Left ventricle myocardium superior (tissue), 1 donor: Measurements from ENCODE around the gene MED13L. TPM values are rescaled to one million over a fixed set of nuclear protein-coding genes. Genes with fewer than 3 reads are reported as not detected.
A peak's percentile ranks its signal among the peaks of the same experiment; 100 is the strongest.

ENCODE experiments used
- ATAC-seq: fragments of 200-7000 bp; cut with Tn5 transposase; one replicate; pipeline ENCODE4 v1.9.1; 2020; ENCODE audit warnings: mild to moderate bottlenecking, moderate library complexity
- DNase-seq: peaks from one replicate; pipeline ENCODE4 v3.0.0-alpha.2; 2020
- intact Hi-C: fragments of 100-400 bp; cut with micrococcal nuclease; formaldehyde crosslinking; loops from one replicate; pipeline ENCODE4 v1.11.0; 2022
- total RNA-seq: library from RNA; stranded (reverse); fragmentation: NEBNext Ultra II Directional; extraction: Animal tissue kit (Norgen Biotek cat#: 25700); gene quantifications from one replicate; pipeline ENCODE4 v1.2.1, GENCODE V29; 2021
- donor health status: DM: no; HTN: yes; CAD: no; lungs with severe emphysema.

MED13L gene
- total RNA-seq, 1 donor from 2014 or later: 64.0 TPM

DNA sequence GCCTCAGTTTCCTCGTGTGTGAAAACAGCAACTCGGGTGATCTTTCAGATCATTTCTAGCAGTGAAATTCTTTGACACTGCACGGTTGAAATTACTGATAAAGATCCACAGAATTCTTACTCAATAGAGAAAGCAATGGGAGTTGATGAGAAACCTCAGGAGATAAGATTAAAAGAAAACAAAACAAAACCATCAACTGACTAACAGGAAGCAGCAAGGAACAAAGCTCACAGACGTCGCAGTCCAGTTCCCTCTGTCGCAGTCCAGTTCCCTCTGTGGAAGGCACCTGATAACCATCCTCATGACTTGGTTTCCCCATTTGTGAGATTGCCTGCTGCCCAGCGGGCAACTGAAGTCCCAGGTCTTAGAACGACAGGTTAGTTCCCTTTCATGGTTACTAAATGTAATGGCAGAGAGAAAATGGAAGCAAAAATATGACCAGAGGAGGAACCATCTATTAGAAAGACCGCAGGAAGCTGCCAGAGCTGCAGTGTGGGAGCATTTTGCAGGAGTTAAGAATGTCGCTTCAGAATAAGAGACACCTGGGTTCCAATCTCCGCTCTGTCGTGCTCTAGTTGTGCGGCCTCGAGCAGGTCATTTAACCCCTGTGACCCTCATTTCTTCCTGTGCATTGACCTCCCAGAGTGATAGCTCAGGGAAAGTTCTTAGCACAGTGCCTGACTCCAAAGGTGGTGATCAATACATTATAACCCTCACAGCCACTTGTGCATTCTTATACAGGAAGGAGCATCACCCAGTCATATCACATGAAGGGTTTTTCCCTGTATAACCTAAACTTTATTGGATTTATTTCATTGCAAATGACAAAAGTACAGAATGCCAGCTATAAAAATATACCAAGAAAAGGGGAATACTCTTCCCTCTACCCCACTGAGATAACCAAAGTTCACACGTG, 5.1 kb upstream of the MED13L start:
- intact Hi-C loops: no loop called here
- ATAC-seq: no peak
- DNase-seq: no peak

DNA sequence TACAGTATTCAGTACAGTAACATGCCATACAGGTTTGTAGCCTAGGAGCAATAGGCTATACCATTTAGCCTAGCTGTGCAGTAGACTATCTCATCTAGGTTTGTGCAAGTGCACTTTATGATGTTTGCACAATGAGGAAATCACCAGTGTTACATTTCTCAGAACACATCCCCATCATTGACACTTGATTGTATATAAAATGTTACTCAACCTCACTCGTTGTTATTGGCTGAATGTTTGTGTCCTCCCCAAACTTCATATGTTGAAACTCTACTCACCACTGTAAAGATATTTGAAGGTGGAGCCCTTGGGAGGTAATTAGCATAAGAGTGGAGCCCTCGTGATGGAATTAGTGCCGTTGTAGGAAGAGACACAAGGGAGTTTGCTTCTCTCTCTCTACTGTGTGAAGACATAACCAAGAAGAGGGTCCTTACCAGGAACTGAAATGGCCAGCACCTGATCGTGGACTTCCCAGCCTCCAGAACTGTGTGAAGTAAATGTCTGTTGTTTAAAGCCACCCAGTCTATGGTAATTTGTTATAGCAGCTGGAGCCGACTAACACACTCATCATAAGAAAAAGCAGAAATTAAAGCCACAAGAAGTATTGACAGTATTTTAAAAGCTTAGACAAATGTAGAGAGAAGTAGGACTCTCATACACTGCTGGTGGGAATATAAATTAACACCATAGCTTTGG, 3.2 kb upstream of the MED13L start:
- DNase-seq: no peak
- intact Hi-C loops: no loop called here
- ATAC-seq: no peak

- DNase-seq (no peak), ATAC-seq (no peak)
- intact Hi-C loops: no loop called here
Observed at GRCh38 chr12:116278667-116279066, 1.2 kb upstream of the MED13L start.

- intact Hi-C loops: no loop called here
- ATAC-seq (no peak), DNase-seq (no peak)
Observed at GRCh38 chr12:116278279-116278626, 760 bp upstream of the MED13L start.

DNA sequence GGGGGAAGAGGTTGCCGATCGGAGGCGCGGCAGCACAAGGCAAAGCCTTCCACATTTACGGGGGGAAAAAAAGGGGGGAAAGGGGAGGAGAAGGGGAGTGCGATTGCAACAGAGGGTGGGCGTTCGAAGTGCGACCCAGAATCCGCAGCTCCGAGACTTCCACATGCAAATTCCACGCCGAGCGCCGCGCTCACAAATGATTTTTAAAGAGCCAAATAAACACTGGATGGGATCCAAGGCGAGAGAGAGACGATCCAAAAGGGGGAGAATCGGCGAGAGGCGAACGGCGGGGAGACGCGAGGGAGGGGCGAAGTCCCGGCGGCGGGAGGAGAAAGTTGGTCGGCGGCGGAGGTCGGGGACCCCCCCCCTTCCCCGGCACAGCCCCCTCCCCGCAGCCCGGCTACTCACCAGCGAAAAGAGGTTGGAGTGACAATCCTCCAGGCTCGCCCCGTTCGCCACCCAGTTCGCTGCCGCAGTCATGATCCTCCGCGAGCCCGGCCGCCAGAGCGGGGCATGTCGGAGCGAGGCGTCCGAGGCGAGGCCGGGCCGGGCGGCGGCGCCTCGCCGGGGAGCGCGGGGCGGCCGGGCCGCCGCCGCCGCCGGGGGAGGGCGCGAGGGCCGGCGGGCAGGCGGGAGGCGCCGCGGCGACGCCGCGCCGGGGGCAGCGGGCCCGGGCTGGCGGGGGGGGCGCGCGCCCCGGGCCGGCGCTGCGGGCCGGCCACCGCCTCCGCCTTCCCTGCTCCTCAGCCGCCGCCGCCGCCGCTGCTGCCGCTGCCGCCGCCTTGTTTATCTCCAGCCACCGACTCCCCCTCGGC, 634 bp downstream of the MED13L start:
- intact Hi-C loops: no loop called here
- ATAC-seq (peak; percentile 39), DNase-seq (peak; percentile 81)

DNA sequence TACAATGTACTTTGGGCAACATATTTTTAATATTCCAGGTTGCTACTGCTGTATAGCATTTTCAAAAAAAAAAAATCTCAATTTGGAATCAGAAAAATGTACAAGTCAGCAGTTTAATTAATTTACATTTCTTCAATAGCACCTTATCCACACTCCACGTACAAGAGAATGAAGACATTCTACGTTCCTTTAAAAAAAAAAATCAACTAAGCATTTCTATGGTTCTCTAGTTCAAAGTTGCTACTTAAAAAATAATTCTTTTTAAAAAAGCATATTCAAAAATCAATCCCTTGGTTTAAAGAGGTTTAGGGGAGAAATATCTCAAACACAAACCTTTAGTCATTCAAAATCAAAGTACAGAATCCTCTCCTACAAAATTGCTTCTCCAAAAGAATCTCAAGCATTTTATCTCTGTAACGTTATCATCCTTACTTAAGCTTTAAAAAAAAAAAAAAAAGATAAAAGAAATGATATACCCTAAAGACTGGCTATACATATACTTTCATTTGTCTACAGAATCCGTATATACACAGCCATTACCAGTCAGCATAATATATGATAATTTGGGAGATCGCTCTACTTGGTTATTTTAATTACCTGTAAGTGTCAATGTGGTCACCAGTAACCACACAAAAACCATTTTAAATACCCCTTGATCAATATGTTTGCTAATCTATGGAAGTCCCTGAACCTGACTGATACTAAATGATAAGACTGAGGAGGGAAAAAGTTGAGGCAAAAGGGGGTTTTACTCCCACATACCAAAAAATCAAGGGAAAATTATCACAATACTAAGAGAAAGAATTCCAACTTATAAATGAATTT, 2.7 kb downstream of the MED13L start:
- ATAC-seq (no peak), DNase-seq (no peak)
- intact Hi-C loops: no loop called here

- ATAC-seq (no peak), DNase-seq (no peak)
- intact Hi-C loops: no loop called here
Observed at GRCh38 chr12:116273813-116274550, 3.5 kb downstream of the MED13L start.

DNA sequence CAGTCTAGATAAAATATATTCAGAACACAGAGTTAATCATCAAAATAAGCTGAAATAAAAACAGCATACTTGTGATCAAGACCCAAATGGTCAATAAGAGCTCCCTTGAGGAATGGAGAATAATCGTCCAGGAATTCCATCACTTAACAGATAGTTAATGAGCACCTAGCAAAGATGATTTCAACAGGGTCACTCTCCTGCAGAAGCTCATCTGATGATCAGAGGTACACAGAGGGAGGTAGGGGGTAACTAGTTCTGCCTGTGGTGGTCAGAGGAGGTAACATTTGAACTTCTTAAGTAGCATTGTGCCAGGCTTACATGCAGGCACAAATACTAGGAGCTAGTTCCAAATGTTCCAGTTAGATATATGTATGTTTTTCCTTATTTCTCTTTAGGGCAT, 9.5 kb downstream of the MED13L start:
- no peak for ATAC-seq
- no peak for DNase-seq
- intact Hi-C loops: no loop called here

DNA sequence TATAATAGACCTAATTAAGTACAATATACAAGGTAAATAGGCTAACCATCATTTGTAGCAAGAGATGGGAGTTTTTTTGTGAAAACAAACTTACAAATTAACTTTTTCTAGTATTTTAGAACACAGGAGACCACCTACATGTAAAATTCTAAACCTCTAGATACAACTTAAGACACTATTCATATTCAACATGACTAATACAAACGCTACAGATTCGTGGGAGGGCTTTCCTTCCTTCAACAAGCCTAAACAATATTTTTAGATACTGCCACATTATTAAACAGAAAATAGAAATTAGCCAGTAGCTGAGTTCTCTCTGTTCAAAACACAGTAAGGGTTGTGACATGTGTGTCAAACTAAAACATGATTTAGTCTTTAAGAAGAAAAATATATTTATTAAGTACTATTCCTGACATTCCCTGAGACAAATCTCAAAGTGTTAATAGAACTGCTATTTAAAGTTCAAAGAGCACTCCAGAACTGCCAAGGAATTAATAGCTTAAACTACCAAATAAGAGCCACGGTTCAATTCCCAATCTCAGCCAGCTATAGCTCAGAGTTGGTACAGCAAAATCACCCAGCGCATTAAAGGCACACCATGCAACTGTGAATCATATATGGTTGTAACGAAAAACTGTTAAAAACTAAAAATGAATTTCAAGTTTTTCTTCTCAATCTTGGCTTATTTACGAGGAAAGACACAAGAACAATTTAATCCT, 10.7 kb downstream of the MED13L start:
- no peak for DNase-seq
- intact Hi-C loops: no loop called here
- no peak for ATAC-seq

DNA sequence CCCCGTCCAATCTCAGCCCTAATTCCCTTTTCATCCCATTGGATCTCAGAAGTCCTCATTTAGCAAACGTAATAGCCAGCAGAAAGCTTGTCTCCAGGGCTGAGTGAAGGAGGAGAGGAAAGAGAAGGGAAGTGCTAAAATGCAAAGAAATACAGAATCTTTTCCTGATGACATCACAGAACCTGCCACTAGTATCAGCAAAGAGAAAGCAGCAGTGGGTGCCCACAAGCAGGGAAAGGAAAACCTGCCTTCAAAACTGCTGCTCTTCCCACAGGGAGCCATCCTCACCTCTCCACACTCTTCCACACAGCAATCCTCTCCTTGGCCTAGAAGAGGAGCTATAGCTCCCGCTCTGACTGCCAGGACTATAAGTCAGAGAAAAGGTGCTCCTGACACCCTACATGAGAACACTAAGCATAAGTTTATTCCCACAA, 11.3 kb downstream of the MED13L start:
- no peak for DNase-seq
- ATAC-seq: peak; percentile 56
- intact Hi-C loops: no loop called here

- DNase-seq (no peak), ATAC-seq (no peak)
- intact Hi-C loops: no loop called here
Observed at GRCh38 chr12:116265351-116266147, 11.9 kb downstream of the MED13L start.

GRCh38 chr12:116264525-116265070, 12.9 kb downstream of the MED13L start:
- intact Hi-C loops: no loop called here
- DNase-seq (no peak), ATAC-seq (no peak)

GRCh38 chr12:116263844-116264243, 13.6 kb downstream of the MED13L start:
- ATAC-seq (peak; percentile 33), DNase-seq (no peak)
- intact Hi-C loops: no loop called here

DNA sequence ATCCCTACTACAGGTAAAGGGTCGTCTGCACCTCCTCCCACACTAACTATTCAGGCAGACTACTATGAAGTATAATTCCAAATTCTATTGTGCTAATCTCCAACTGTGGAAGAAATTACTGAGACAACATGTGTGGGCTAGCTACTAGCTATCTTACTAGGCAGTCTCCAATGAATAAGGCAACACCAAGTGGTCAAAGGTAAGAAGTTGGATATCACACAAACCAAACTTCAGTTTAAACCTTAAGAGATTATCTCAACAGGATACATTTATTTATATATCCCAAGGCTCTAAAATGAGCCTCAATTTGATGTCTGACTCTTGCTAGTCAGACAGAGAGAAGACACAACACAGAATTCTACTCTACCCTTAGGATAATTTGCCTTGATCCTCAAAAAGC, 14.1 kb downstream of the MED13L start:
- DNase-seq: no peak
- no peak for ATAC-seq
- intact Hi-C loops: no loop called here

GRCh38 chr12:116262741-116263140, 14.8 kb downstream of the MED13L start:
- intact Hi-C loops: no loop called here
- DNase-seq (no peak), ATAC-seq (no peak)

DNA sequence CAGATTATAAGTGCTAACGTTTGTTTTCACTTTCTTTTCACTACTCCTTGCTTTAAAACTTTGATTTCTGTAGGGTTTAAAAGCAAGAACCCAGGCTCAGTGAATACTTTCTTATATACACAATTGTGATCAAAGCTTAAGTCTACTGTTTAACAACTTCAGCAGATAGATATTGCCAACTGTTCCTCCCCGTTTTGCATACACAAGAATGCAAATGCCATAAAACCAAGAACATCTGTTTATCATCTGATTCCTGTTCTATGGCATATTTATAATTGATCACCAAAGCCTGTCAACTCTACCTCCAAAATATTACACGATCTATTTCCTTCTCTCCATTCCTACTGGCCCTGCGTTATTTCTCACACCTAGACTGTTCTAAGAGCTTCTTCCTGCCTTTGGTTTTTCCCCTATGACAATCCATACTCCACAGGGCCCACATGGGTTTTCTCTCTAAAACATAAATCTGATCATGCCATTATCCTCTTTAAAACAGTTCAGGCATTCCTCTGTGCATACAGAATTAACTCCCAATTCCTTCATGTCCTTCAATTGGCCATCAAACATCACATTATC, 15.9 kb downstream of the MED13L start:
- intact Hi-C loops: no loop called here
- no peak for ATAC-seq
- DNase-seq: no peak
